ENCODE data around the gene COL4A6. TPM values are rescaled to one million over a fixed set of nuclear protein-coding genes. Genes with fewer than 3 reads are reported as not detected.

Gene COL4A6
- total RNA-seq, 1 experiment from 2014 or later = 2.4 TPM

DNA sequence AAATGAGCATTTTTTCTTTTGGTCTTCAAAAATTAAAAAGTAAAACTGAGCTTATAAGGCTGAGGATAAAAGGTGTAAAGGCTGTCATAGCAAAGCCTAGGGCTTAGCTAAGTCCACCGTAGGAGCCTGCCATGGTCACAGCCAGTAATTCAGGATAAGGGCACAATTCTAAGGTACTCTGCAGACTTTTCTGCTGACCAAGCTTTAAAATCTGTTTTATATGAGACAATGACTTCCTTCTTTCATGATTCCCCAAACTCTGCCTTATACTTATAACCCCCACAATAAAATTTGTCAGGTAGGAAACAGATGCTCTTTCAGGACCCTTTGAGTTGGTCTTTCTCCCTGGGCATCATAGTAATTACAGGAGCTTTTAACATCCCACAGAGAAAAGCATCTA, 138.5 kb downstream of the COL4A6 start:
- intact Hi-C loops (cut with micrococcal nuclease) = no loop called here
- TF ChIP-seq FOSL1 (IDR thresholded peaks at IDR 0.05; ENCODE audit: low read depth) (no peak), RAD21 (IDR thresholded peaks at IDR 0.05; ENCODE audit: low read depth) (no peak), REST (IDR thresholded peaks at IDR 0.05; ENCODE audit: low read depth) (no peak)
- POLR2A ChIA-PET = no interaction called here
- CTCF ChIA-PET = interaction anchor here (1.5 kb wide), 1 partner anchor 75 kb away, joined by 4 read pairs; no protein-coding TSS in a partner anchor
- no peak overlapping the region for H3K4me2 ChIP-seq (ENCODE audit: low read length)
- H3K27ac ChIP-seq (ENCODE audit: low read depth, low read length) = no peak overlapping the region
- DNase-seq (ENCODE audit: low read depth, low spot score) = no peak
- H3K4me1 ChIP-seq (ENCODE audit: control insufficient read depth in 1 of 2, insufficient read depth in 2 of 2, low read length in 2 of 2) = peaks cover 0 to 4% of the 10 kb centered on the region in 2 experiments; a peak in 1 of 4 replicates
- H3K79me2 ChIP-seq (ENCODE audit: insufficient read depth, low read length) = no peaks in the 10 kb centered on the region
- no TSS peak for BruUV-seq (replicated peaks)
- no peak overlapping the region for H2AFZ ChIP-seq (ENCODE audit: low read depth, low read length, poor library complexity, severe bottlenecking)
- H3K36me3 ChIP-seq (ENCODE audit: control insufficient read depth in 1 of 2, insufficient read depth in 2 of 2, low read length in 2 of 2) = no peaks in the 10 kb centered on the region
- no peak for ATAC-seq
- H3K9ac ChIP-seq (ENCODE audit: low read length) = no peak overlapping the region
- RAD21 ChIA-PET (ENCODE audit: low non-redundant PET in 1 of 2, low total read pairs in 2 of 2, uncharacterized antibody in 2 of 2, unreplicated experiment in 2 of 2) = no interaction called here
- no peak overlapping the region for H3K4me3 ChIP-seq (replicated peaks in 1 of 2; ENCODE audit: low read depth in 1 of 2, low read length in 2 of 2)
- H4K20me1 ChIP-seq (ENCODE audit: insufficient read depth) = no peaks in the 10 kb centered on the region
- H3K9me3 ChIP-seq (ENCODE audit: control insufficient read depth in 1 of 2, insufficient read depth in 1 of 2, low read depth in 1 of 2, low read length in 2 of 2) = no peaks in the 10 kb centered on the region
- H3K9me2 ChIP-seq (ENCODE audit: insufficient read depth) = no peaks in the 10 kb centered on the region
- H3K27me3 ChIP-seq (ENCODE audit: insufficient read depth, low read length) = no peaks in the 10 kb centered on the region

DNA sequence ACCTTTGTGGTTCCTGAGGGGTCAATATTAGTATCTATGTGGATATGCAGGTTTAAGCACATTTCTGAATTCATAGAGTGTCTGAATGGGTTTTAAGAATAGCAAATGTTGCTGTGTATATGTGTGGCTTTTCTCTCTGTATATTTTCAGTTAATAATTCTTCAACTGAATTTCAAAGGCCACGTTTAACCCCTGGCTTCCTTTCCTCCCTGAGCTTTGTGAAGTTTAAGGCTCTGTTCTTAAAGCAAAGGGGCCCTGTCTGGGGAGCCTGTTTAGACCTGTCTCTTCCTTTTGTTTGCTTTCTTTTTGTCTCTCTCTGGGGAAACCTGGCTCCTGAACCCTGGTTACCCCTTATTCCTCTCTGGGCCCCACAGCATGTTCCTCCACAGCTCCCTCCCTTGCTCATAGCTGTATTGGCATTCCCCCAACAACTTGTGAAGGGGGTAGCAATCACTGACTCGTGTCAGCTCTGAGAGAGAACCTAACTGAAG, 139.1 kb downstream of the COL4A6 start:
- no peak for TF ChIP-seq POLR2AphosphoS5 (IDR thresholded peaks at IDR 0.05; ENCODE audit: low read depth, low read length)
- no peaks in the 10 kb centered on the region for H3K9me3 ChIP-seq (ENCODE audit: control insufficient read depth in 1 of 2, insufficient read depth in 1 of 2, low read depth in 1 of 2, low read length in 2 of 2)
- H3K79me2 ChIP-seq (ENCODE audit: insufficient read depth, low read length) = no peaks in the 10 kb centered on the region
- POLR2A ChIA-PET = no interaction called here
- no peak overlapping the region for H3K27ac ChIP-seq (ENCODE audit: low read depth, low read length)
- H3K27me3 ChIP-seq (ENCODE audit: insufficient read depth, low read length) = no peaks in the 10 kb centered on the region
- intact Hi-C loops (cut with micrococcal nuclease) = no loop called here
- H3K4me1 ChIP-seq (ENCODE audit: control insufficient read depth in 1 of 2, insufficient read depth in 2 of 2, low read length in 2 of 2) = peaks cover 0 to 4% of the 10 kb centered on the region in 2 experiments; a peak in 1 of 4 replicates
- H4K20me1 ChIP-seq (ENCODE audit: insufficient read depth) = no peaks in the 10 kb centered on the region
- H2AFZ ChIP-seq (ENCODE audit: low read depth, low read length, poor library complexity, severe bottlenecking) = no peak overlapping the region
- RAD21 ChIA-PET (ENCODE audit: low non-redundant PET in 1 of 2, low total read pairs in 2 of 2, uncharacterized antibody in 2 of 2, unreplicated experiment in 2 of 2) = no interaction called here
- no peak overlapping the region for H3K4me2 ChIP-seq (ENCODE audit: low read length)
- ATAC-seq (no peak), DNase-seq (ENCODE audit: low read depth, low spot score) (no peak)
- BruUV-seq (replicated peaks) = no TSS peak
- H3K4me3 ChIP-seq (replicated peaks in 1 of 2; ENCODE audit: low read depth in 1 of 2, low read length in 2 of 2) = no peak overlapping the region
- CTCF ChIA-PET = no interaction called here
- H3K9ac ChIP-seq (ENCODE audit: low read length) = no peak overlapping the region
- H3K9me2 ChIP-seq (ENCODE audit: insufficient read depth) = no peaks in the 10 kb centered on the region
- H3K36me3 ChIP-seq (ENCODE audit: control insufficient read depth in 1 of 2, insufficient read depth in 2 of 2, low read length in 2 of 2) = no peaks in the 10 kb centered on the region
